CD4-positive, alpha-beta memory T cell (primary cell): ENCODE results near the gene ZNF428. TPM values are rescaled to one million over a fixed set of nuclear protein-coding genes. Genes with fewer than 3 reads are reported as not detected.
"Not testable (repeated sequence)": the region's sequence is repeated elsewhere in the genome, so short reads cannot be mapped to it uniquely, and the experiment has no call there.

Source experiments
- CTCF ChIA-PET: fragments of 350-600 bp; sonication (Branson Sonifier 250); formaldehyde crosslinking; loops from one replicate; lab custom pipeline; 2021; ENCODE audit warnings: inconsistent platforms; ENCODE audit not compliant: partially characterized antibody; lab: Charles Lee
- POLR2A ChIA-PET: fragments of 350-600 bp; sonication (Branson Sonifier 250); formaldehyde crosslinking; loops from one replicate; lab custom pipeline; 2021; ENCODE audit not compliant: partially characterized antibody; lab: Charles Lee
- DNase-seq, 5 donors: peaks; one replicate each; pipeline versions ENCODE4 v3.0.0 to v3.0.0-alpha.2; 2020 to 2022; ENCODE audit warnings: mixed read lengths in 1 of 5
- H3K27ac ChIP-seq: one replicate; pipeline ENCODE4 v1.7.0; 2013; ENCODE audit warnings: low read depth, low read length
- H3K27me3 ChIP-seq: 2 replicates; pipeline ENCODE4 v1.7.0; 2013; ENCODE audit warnings: mild to moderate bottlenecking, low read length, moderate library complexity; ENCODE audit not compliant: insufficient read depth
- H3K36me3 ChIP-seq: 2 replicates; pipeline ENCODE4 v1.7.0; 2013; ENCODE audit warnings: mild to moderate bottlenecking, low read length, moderate library complexity; ENCODE audit not compliant: insufficient read depth
- H3K4me1 ChIP-seq: 2 replicates; pipeline ENCODE4 v1.7.0; 2013; ENCODE audit warnings: mild to moderate bottlenecking, low read length, moderate library complexity; ENCODE audit not compliant: insufficient read depth
- H3K4me3 ChIP-seq, 2 donors: one replicate each; pipeline ENCODE4 v1.7.0; 2013; ENCODE audit warnings: low read length in 2 of 2, mild to moderate bottlenecking in 1 of 2
- H3K9me3 ChIP-seq, 2 donors: one replicate each; pipeline ENCODE4 v1.7.0; 2013; ENCODE audit warnings: low read length in 2 of 2, control low read depth in 1 of 2; ENCODE audit not compliant: control insufficient read depth in 1 of 2
- H3K27ac Mint-ChIP-seq, 7 donors: one replicate each; pipeline ENCODE4 v1.8.0; 2020 to 2021; ENCODE audit warnings: mixed read lengths in 7 of 7, mild to moderate bottlenecking in 6 of 7, inconsistent platforms in 3 of 7, moderate library complexity in 3 of 7
- H3K27me3 Mint-ChIP-seq, 2 donors: one replicate each; pipeline ENCODE4 v1.8.0; 2020 to 2021; ENCODE audit warnings: mixed read lengths in 2 of 2
- H3K36me3 Mint-ChIP-seq, 2 donors: one replicate each; pipeline ENCODE4 v1.8.0; 2020 to 2021; ENCODE audit warnings: mixed read lengths in 2 of 2, inconsistent platforms in 1 of 2, mild to moderate bottlenecking in 1 of 2
- H3K4me1 Mint-ChIP-seq, 4 donors: one replicate each; pipeline ENCODE4 v1.8.0; 2020 to 2021; ENCODE audit warnings: mixed read lengths in 4 of 4, mild to moderate bottlenecking in 1 of 4
- H3K4me3 Mint-ChIP-seq, 8 donors: one replicate each; pipeline ENCODE4 v1.8.0; 2020 to 2021; ENCODE audit warnings: mixed read lengths in 8 of 8, mild to moderate bottlenecking in 7 of 8, moderate library complexity in 6 of 8, inconsistent platforms in 3 of 8
- H3K9me3 Mint-ChIP-seq, 8 donors: one replicate each; pipeline ENCODE4 v1.8.0; 2020 to 2021; ENCODE audit warnings: mixed read lengths in 8 of 8, mild to moderate bottlenecking in 5 of 8, inconsistent platforms in 3 of 8, moderate library complexity in 1 of 8
- intact Hi-C: fragments of 100-400 bp; cut with micrococcal nuclease; formaldehyde crosslinking; loops from one replicate; pipeline ENCODE4 v1.15.1; 2023
- polyA plus RNA-seq, 2 donors: library from polyadenylated mRNA; unstranded; fragments of 300-500 nt; fragmentation: Illumina TruSeq; gene quantifications; one replicate each; pipeline ENCODE4 v1.2.3, GENCODE V29; 2021
- total RNA-seq, 2 experiments: library from RNA; stranded (reverse); gene quantifications; one replicate each; pipeline ENCODE4 v1.2.3, GENCODE V29; 2021

The ZNF428 gene
- total and polyA plus RNA-seq, 4 experiments from 2014 or later: 13.9 to 28.2 (median 23.8) TPM

- Histone ChIP-seq H3K27me3 (no peaks in the 10 kb centered on the region), H3K27ac (no peak overlapping the region), H3K4me1 (peaks cover 8% of the 10 kb centered on the region), H3K36me3 (peaks cover 7% of the 10 kb centered on the region), H3K9me3 (no peaks in the 10 kb centered on the region), H3K4me3 (no peak overlapping the region)
- peaks cover 9 to 28% (median 16%) of the 10 kb centered on the region in 4 donors for H3K4me1 Mint-ChIP-seq
- intact Hi-C loops: no loop called here
- peak overlapping the region in 6 of 7 donors; percentile 11 to 75 (median 58) for H3K27ac Mint-ChIP-seq
- DNase-seq: no peak
- no peaks in the 10 kb centered on the region for H3K9me3 Mint-ChIP-seq
- ChIA-PET CTCF (interaction anchor here (3.2 kb wide), 1 partner anchor 35 kb away, joined by 19 read pairs; no protein-coding TSS in a partner anchor), POLR2A (no interaction called here)
- peaks cover 7 to 18% of the 10 kb centered on the region in 2 donors for H3K36me3 Mint-ChIP-seq
- no peaks in the 10 kb centered on the region for H3K27me3 Mint-ChIP-seq
- H3K4me3 Mint-ChIP-seq: no peak overlapping the region
Measured at GRCh38 chr19:43589678-43590077, 29.8 kb downstream of the ZNF428 start.

DNA sequence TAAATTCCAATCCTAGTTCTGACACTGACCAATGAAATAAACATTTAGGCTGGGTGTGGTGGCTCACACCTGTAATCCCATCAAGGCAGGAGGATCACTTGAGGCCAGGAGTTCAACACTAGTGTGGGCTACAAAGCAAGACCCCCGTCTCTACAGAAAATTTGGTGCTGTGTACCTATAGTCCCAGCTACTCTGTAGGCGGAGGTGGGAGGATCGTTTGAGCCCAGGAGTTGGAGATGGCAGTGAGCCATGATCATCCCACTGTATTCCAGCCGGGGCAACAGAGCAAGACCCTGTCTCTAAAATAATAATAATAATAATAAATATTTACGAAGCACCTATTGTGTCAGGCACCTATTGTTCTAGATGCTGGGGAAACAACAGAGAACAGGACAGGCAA is 30.2 kb downstream of the ZNF428 start:
- H3K4me3 Mint-ChIP-seq: no peak overlapping the region
- no peak for DNase-seq
- intact Hi-C loops: no loop called here
- Histone ChIP-seq H3K36me3 (peaks cover 7% of the 10 kb centered on the region), H3K9me3 (no peaks in the 10 kb centered on the region), H3K27me3 (no peaks in the 10 kb centered on the region), H3K4me3 (no peak overlapping the region), H3K4me1 (peaks cover 4% of the 10 kb centered on the region), H3K27ac (no peak overlapping the region)
- peaks cover 9 to 30% (median 19%) of the 10 kb centered on the region in 4 donors for H3K4me1 Mint-ChIP-seq
- POLR2A ChIA-PET: no interaction called here
- CTCF ChIA-PET: interaction anchor here (1.0 to 3.2 kb wide), 2 partner anchors 35 to 53 kb away, joined by 3 to 19 read pairs; no protein-coding TSS in a partner anchor
- H3K9me3 Mint-ChIP-seq: no peaks in the 10 kb centered on the region
- no peaks in the 10 kb centered on the region for H3K27me3 Mint-ChIP-seq
- H3K36me3 Mint-ChIP-seq: peaks cover 7 to 18% of the 10 kb centered on the region in 2 donors
- H3K27ac Mint-ChIP-seq: peak overlapping the region in 6 of 7 donors; percentile 11 to 75 (median 58)

- H3K9me3 Mint-ChIP-seq, intact Hi-C loops, H3K4me3 ChIP-seq, H3K36me3 Mint-ChIP-seq, H3K27ac Mint-ChIP-seq, H3K9me3 ChIP-seq, H3K36me3 ChIP-seq, H3K4me3 Mint-ChIP-seq, H3K27me3 ChIP-seq, H3K27me3 Mint-ChIP-seq, POLR2A ChIA-PET, H3K4me1 ChIP-seq, DNase-seq, H3K27ac ChIP-seq: not testable (repeated sequence)
- H3K4me1 Mint-ChIP-seq: peaks cover 3 to 24% (median 12%) of the 10 kb centered on the region in 4 donors
- CTCF ChIA-PET: interaction anchor here (1.2 kb wide), 1 partner anchor 12 kb away, joined by 5 read pairs; the partner anchor contains the start of genes PINLYP and XRCC1
Measured at GRCh38 chr19:43587029-43587428, 32.4 kb downstream of the ZNF428 start.

DNA sequence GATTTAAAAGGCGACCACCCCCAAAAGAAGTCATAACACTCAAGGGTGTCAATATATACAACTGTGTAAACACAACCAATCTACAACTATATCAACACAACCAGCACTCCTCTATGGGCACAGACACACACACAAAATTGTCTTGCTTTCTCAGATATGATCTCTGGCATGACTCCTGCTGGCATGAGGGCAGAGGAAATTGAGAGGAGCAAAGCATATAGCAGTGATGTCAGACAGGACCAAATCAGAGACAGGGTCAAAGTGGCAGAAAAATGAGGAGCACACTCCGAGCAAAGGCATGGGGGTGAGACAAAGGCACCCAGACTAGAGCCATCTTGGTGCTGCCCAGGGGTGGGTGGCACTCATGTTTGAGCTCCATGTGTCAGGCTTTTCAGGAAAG is 33.1 kb downstream of the ZNF428 start:
- H3K9me3 Mint-ChIP-seq: no peaks in the 10 kb centered on the region
- no peak overlapping the region for H3K27ac ChIP-seq
- peak overlapping the region in 2 of 7 donors; percentile 18 to 32 for H3K27ac Mint-ChIP-seq
- no peaks in the 10 kb centered on the region for H3K36me3 ChIP-seq
- H3K4me1 Mint-ChIP-seq: peaks cover 3 to 24% (median 12%) of the 10 kb centered on the region in 4 donors
- DNase-seq: no peak
- no peak overlapping the region for H3K4me3 Mint-ChIP-seq
- ChIA-PET POLR2A (no interaction called here), CTCF (interaction anchor here (1.2 kb wide), 1 partner anchor 11 kb away, joined by 5 read pairs; the partner anchor contains the start of genes PINLYP and XRCC1)
- peaks cover 3 to 10% of the 10 kb centered on the region in 2 donors for H3K36me3 Mint-ChIP-seq
- no peaks in the 10 kb centered on the region for H3K27me3 ChIP-seq
- no peaks in the 10 kb centered on the region for H3K9me3 ChIP-seq
- H3K4me1 ChIP-seq: no peaks in the 10 kb centered on the region
- intact Hi-C loops: no loop called here
- no peaks in the 10 kb centered on the region for H3K27me3 Mint-ChIP-seq
- H3K4me3 ChIP-seq: no peak overlapping the region

GRCh38 chr19:43584484-43584883 is 34.9 kb downstream of the ZNF428 start:
- H3K4me1 Mint-ChIP-seq: peaks cover 4 to 23% (median 12%) of the 10 kb centered on the region in 4 donors
- DNase-seq: no peak
- H3K27ac Mint-ChIP-seq: peak overlapping the region in 6 of 7 donors; percentile 16 to 87 (median 76)
- H3K9me3 Mint-ChIP-seq: no peaks in the 10 kb centered on the region
- no peak overlapping the region for H3K27ac ChIP-seq
- no peaks in the 10 kb centered on the region for H3K9me3 ChIP-seq
- H3K27me3 ChIP-seq: no peaks in the 10 kb centered on the region
- CTCF ChIA-PET: interaction anchor here (1.1 to 2.1 kb wide), 3 partner anchors 10 to 31 kb away, joined by 5 to 8 read pairs (median 7); no protein-coding TSS in a partner anchor
- POLR2A ChIA-PET: interaction anchor here (0.8 to 1.4 kb wide), 4 partner anchors 11 to 80 kb away, joined by 3 read pairs; partner anchors contain the start of genes IRGQ, PHLDB3 and ZNF575
- no peak overlapping the region for H3K4me3 ChIP-seq
- no peaks in the 10 kb centered on the region for H3K36me3 ChIP-seq
- intact Hi-C loops: no loop called here
- H3K4me1 ChIP-seq: no peaks in the 10 kb centered on the region
- H3K4me3 Mint-ChIP-seq: no peak overlapping the region
- no peaks in the 10 kb centered on the region for H3K27me3 Mint-ChIP-seq
- H3K36me3 Mint-ChIP-seq: peaks cover under 1 to 4% of the 10 kb centered on the region in 2 donors

- Histone ChIP-seq H3K36me3 (no peaks in the 10 kb centered on the region), H3K9me3 (no peaks in the 10 kb centered on the region), H3K27ac (no peak overlapping the region), H3K27me3 (no peaks in the 10 kb centered on the region), H3K4me1 (no peaks in the 10 kb centered on the region), H3K4me3 (no peak overlapping the region)
- peaks cover 0 to 2% of the 10 kb centered on the region in 2 donors for H3K27me3 Mint-ChIP-seq
- POLR2A ChIA-PET: no interaction called here
- intact Hi-C loops: no loop called here
- peaks cover 3 to 29% (median 14%) of the 10 kb centered on the region in 4 donors for H3K4me1 Mint-ChIP-seq
- peak overlapping the region in 1 of 7 donors; percentile 25 for H3K27ac Mint-ChIP-seq
- DNase-seq: no peak
- CTCF ChIA-PET: interaction anchor here (0.6 to 2.7 kb wide), 3 partner anchors 12 to 27 kb away, joined by 3 to 8 read pairs (median 6); no protein-coding TSS in a partner anchor
- H3K9me3 Mint-ChIP-seq: no peaks in the 10 kb centered on the region
- no peak overlapping the region for H3K4me3 Mint-ChIP-seq
- H3K36me3 Mint-ChIP-seq: peaks cover 0 to 2% of the 10 kb centered on the region in 2 donors
Measured at GRCh38 chr19:43582495-43582894, 36.9 kb downstream of the ZNF428 start.

GRCh38 chr19:43581467-43581866 is 38.0 kb downstream of the ZNF428 start:
- H3K4me3 Mint-ChIP-seq: peak overlapping the region in 1 of 8 donors; percentile 39
- Histone ChIP-seq H3K27me3 (no peaks in the 10 kb centered on the region), H3K4me1 (peaks cover under 1% of the 10 kb centered on the region), H3K36me3 (no peaks in the 10 kb centered on the region), H3K4me3 (no peak overlapping the region), H3K27ac (no peak overlapping the region), H3K9me3 (no peaks in the 10 kb centered on the region)
- no peak for DNase-seq
- H3K27ac Mint-ChIP-seq: peak overlapping the region in 1 of 7 donors; percentile 25
- ChIA-PET POLR2A (no interaction called here), CTCF (interaction anchor here (2.7 kb wide), 1 partner anchor 13 kb away, joined by 8 read pairs; no protein-coding TSS in a partner anchor)
- intact Hi-C loops: no loop called here
- H3K9me3 Mint-ChIP-seq: no peaks in the 10 kb centered on the region
- peaks cover 4 to 34% (median 14%) of the 10 kb centered on the region in 4 donors for H3K4me1 Mint-ChIP-seq
- peaks cover 0 to 2% of the 10 kb centered on the region in 2 donors for H3K36me3 Mint-ChIP-seq
- peaks cover 0 to 2% of the 10 kb centered on the region in 2 donors for H3K27me3 Mint-ChIP-seq
